WI38 (cell line): Measurements from ENCODE around the gene EPN2.

Experiments used
- H3K4me3 ChIP-seq: 2 replicates; pipeline ENCODE4 v1.5.1; 2011; ENCODE audit warnings: low read depth, mild to moderate bottlenecking, control low read depth, low read length
- CTCF ChIP-seq: IDR thresholded peaks from 2 replicates; pipeline ENCODE4 v1.5.1; 2012; ENCODE audit warnings: low read depth, mild to moderate bottlenecking, control low read depth, low read length

The EPN2 gene

GRCh38 chr17:19344311-19345066 is 107.3 kb downstream of the EPN2 start:
- no peak for TF ChIP-seq CTCF
- H3K4me3 ChIP-seq, result no peak overlapping the region

- TF ChIP-seq CTCF, result no peak
Observed at GRCh38 chr17:19345067-19345460, 107.9 kb downstream of the EPN2 start.

DNA sequence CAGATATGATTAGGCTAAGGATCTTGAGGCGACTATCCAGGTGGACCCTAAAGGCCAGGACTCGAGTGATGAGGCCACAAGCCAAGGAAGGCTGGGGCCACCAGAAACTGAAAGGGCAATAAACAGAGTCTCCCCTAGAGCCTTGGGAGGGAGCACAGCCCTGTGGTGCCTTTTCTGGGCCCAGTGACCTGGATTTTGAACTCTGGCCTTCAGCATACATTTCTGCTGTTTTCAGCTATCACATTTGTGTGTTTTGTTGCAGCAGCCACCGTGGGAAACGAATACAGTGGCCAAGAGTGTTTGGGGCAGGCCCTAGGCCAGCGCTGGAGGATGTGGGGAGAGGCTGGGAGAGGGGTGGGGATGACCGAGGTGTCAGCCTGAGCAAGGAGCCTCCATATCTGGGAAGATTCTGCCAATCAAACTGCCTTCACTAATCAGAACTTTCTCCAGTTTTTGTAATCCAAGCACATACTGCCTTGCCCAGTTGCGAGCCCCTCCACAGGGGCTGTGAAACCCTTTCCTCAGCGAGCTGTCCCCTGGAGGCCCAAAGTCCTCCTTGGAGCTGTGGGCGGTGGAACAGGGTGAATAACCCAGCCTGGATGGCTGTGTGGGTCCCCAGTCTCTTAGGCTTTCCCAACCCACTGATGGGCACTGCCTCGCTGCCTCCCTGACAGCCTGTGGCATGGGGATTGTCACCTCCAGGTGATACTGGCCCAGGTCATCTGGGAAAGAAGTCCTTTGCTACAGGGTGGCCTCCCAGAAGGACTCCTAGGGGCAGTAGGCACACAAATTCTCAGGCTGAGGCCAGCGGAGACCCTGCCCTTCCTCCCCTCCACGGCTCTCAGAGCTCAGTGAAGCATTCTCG is 108.6 kb downstream of the EPN2 start:
- no peak overlapping the region for H3K4me3 ChIP-seq
- no peak for TF ChIP-seq CTCF

More at GRCh38 chr17:19345067-19345460, 107.9 kb downstream of the EPN2 start:
- no peak overlapping the region for H3K4me3 ChIP-seq

DNA sequence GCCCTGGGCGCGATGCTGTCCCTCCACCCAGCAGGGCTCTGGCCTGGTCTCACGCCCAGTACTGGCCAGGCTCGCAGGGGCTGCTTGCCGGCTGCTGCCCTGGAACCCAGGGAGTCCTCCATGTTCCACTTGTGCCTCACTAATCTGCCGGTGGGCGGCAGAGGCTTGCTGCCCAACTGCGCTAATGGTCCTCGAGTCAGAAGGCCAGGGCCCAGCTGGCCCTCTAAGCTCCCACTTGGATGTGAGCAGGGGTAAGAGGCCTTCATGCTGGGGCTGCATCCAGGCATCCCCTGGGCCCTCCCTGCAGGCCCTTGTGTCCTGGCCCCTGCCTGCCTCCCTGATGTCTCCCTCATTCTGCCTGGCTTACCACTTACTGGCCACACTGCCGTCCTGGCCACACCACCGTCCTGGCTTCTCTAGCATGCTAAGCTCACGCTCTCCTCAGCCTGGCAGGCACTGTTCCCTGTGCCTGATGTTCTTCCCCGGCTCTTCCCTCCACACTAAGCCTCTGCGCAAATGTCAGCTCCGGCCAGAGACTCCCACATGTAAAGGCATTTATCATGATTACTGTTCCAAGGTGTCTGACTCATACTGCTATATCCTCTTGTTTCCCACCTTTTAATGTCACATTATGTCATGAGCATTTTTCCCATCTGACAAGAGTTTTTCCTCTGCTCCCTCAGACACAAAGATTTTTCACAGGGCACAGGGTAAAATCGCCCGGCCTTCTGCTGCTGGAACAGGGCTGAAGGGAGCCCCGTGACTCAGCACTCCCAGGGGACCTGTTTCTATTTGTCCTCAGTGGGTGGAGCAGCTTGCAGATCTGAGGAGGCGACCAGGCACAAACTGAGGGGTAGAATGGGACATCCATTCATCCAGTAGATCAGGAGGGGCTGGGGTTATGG is 109.4 kb downstream of the EPN2 start:
- no peak for TF ChIP-seq CTCF
- no peak overlapping the region for H3K4me3 ChIP-seq

DNA sequence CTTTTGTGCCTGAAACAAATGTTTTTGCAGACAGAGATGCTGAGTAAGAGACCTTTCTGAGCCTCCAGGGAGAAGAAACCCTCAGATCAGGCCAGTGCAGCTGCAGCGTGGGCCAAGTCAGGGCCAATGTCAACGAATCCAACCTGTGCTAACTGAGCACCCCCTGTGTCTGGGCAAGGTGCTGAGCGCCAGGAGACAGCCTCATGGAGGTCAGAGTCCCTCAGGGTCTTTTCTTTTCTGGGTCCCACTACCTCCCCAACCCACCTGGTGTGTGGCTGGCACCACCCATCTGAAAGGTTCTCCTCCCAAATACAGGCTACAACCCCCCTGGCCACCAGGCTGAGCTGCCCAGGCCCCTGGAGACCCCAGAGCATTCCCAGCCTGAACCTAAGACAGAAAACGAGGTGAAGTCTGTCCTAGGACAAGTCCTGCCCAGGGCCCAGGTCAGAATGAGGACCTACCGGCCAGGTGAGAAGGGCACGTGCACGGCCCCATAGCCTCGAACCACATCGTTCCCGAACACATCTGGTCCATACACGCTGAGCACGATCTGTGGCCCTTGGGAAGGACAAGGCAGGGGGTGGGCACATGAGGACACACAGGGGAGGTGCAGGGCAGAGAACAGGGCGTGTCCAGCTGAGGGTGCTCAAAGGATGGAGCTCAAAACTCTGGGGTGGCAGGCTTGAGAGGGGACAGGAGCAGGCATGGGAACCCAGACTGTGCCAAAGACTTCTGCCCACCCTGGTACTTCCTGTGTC is 110.3 kb downstream of the EPN2 start:
- no peak overlapping the region for H3K4me3 ChIP-seq
- no peak for TF ChIP-seq CTCF

GRCh38 chr17:19348081-19348650 is 111.0 kb downstream of the EPN2 start:
- no peak for TF ChIP-seq CTCF
- no peak overlapping the region for H3K4me3 ChIP-seq
